Left ventricle myocardium superior (tissue), 1 donor: ENCODE results near the gene RASGRP2. TPM values are rescaled to one million over a fixed set of nuclear protein-coding genes. Genes with fewer than 3 reads are reported as not detected.

Experiments
- ATAC-seq: fragments of 200-7000 bp; cut with Tn5 transposase; one replicate; pipeline ENCODE4 v1.9.1; 2020; ENCODE audit warnings: mild to moderate bottlenecking, moderate library complexity
- DNase-seq: peaks from one replicate; pipeline ENCODE4 v3.0.0-alpha.2; 2020
- intact Hi-C: fragments of 100-400 bp; cut with micrococcal nuclease; formaldehyde crosslinking; loops from one replicate; pipeline ENCODE4 v1.11.0; 2022
- total RNA-seq: library from RNA; stranded (reverse); fragmentation: NEBNext Ultra II Directional; extraction: Animal tissue kit (Norgen Biotek cat#: 25700); gene quantifications from one replicate; pipeline ENCODE4 v1.2.1, GENCODE V29; 2021
- donor health status: DM: no; HTN: yes; CAD: no; lungs with severe emphysema.

The RASGRP2 gene
- total RNA-seq, 1 donor from 2014 or later: 44.5 TPM

DNA sequence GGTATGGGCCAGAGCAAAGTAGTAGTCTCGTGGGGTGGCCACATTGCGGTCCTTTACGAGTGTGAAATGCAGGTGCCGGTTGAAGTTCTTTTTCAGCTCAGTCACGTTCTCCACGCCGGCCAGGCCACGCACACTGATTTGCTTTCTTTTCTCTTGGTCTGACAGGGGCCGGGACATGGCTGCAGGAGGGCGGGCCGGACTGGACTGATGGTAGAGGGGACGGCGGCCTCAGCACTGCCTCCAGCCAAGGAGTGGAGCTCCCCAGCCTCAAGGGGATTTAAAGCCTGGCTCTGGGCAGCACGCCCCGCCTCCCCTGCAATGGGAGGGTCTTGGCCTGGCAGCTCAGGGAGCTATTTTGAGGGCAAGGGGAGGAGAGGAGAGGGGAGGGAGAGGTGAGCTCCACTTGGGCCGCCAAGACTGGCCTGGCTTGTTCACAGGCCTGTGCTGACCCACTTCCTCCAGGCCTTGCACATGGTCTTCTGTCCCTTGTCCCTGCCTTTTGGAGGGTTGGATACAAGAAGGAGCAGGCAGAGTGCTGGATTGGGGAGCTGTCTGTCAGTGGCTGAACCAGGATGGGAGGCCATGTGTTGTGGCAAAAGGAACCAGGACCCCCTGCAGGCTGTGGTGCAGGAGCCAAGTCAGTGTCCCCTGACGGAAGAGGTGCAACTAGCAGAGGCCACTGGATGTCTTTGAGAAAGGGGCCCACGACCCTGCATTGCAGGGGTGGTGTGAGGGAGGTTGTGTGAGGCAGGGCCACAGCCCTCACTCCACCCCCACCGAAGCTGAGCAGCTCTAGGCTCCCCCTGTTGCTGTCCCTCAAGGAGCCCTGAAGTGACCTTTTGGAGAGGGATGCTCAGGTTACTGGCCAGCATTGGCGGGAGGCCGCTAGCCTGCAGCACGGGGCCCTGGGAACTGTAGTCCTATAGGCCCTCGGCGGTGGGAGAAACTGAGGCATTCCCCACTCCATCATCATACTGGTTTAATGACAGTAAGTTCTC, 16.1 kb upstream of the RASGRP2 start, which contains the start of gene PYGM:
TSS of gene PYGM (minus strand) at position 253 of the 998 bp plus-strand sequence. CDS start at position 177, 76 bp downstream.
- ATAC-seq (peak; percentile 84), DNase-seq (peak; percentile 92)
- intact Hi-C loops: no loop called here

DNA sequence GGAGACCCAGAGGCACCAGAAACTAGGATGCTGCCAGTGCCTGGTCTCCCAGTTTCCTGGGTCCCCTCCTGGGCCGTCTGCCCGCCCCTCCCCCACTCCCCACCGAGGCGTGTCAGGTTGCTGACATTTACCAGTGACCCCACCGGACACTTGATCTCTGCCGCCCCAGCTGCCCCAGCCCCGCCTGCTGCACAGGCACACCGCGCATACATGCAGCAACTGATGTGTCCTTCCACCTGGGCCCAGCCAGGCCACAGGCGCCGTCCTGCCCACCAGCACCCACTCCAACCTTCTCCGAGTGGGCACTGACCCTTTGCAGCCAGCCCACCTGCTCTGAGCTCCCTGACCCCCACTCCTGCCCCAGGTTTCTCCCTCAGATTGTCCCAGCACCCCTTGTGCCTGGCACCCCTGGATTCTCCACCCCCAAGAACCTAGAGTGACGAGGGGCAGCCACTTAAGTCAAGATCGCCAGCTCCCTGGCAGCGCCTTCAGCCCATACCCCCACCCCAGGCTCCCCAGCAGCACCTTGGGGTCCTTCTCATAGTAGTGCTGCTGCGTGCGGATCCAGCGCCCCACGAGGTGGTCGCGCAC, 15.3 kb upstream of the RASGRP2 start:
- DNase-seq (peak; percentile 59), ATAC-seq (peak; percentile 25)
- intact Hi-C loops: no loop called here

DNA sequence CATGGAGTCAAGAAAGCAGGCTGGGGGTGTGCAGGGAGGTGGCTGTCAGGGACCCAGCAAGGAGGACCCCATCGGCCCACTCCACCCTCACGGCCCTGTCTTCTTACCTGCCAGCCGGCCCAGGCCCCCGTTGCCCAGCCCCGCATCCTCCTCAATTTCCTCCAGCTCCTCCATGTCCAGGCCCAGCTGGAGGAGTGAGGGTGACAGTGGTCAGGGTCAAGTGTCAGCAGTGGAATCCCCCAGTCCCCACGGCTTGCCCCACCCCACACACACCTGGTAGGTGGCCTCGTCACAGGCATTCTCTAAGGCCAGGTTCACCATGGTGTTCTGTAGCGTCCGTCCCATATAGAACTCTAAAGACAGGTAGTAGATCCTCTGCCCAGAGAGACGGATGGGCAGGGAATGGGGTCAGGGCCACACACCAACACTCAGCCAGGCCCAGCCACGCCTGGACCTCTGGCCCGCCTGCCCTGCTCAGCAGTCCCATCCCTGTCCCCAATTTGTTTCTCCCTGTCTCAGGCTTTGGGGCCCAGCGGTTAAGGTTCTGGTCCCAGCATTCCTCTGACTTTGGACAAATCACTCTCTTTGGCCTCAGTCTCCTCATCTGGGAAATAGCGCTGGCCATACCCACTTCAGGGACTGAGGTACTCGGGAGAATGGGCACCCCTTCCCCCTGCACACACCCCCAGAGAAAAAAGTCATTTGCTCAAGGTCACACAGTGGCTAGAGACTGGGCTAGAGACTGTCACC, 14.6 kb upstream of the RASGRP2 start:
- DNase-seq: no peak
- ATAC-seq: no peak
- intact Hi-C loops: no loop called here

GRCh38 chr11:64757549-64758329, 13.8 kb upstream of the RASGRP2 start:
- DNase-seq (no peak), ATAC-seq (no peak)
- intact Hi-C loops: no loop called here

DNA sequence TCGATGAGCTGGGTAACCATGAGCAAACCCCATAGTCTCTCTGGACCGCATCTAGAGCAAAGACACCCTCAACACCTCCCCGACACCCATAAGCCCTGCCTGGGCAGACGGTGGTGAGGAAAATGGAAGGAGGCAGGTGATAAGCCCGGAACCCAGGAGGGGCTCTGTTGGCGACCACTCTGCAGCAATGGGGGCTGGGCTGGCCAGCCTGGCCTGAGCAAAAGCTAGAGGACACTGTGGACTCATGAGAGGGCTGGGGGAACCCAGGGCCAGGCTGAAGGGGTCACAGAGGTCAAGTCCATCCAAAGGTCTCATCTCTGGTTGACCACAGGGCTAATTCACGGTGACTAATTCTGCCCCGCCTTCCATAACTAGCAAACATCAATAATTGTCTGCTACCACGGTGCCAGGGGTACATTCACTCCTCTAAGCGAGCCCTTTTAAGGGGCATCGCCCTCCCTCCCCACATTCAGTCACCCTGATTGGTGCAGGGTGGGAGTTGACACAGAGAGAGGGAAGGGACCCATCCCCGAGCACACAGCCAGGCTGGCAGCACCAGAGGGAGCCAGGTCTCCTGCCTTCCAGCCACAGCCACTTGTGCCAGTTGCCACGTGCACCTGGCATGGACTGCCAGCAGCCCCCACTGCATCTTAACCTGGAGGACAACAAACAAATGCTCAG, 11.9 kb upstream of the RASGRP2 start:
- ATAC-seq (no peak), DNase-seq (no peak)
- intact Hi-C loops: no loop called here

DNA sequence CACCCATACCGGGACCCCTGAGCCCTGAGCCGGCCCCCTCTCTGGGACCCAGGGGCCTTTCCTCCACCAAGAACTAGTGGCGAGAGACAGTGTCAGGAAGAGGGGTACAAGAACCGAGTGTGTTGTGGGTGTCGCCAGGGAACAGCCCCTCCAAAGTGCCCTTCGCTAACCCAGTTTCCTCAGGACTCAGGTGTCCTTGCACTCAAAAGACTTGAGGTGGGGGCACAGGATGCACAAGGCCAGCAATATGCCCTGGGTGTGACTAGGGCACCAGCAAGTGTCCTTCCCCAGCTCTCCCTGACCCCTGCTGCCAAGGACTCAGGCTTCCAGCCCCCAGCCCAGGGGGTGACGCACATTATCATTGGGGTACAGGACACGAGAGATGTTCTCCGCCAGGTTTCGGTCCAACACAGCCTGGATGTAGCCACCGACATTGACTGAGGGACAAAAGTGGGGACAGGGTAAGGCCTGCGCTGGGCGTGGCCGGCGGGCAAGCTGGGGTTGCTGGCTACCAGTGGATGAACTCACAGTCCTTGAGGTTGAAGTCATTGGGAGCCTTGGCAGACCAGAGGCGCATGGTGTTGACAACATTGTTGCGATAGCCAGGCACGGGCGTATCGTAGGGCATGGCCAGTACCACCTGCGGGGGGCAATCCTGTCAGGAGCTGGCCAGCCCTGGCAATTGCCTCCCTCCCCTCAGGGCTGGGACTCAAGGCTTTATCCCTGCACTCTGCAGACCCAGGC, 11.1 kb upstream of the RASGRP2 start:
- ATAC-seq (no peak), DNase-seq (no peak)
- intact Hi-C loops: no loop called here

GRCh38 chr11:64754124-64754918, 10.4 kb upstream of the RASGRP2 start:
- intact Hi-C loops: no loop called here
- ATAC-seq: no peak
- no peak for DNase-seq

- DNase-seq: no peak
Measured at GRCh38 chr11:64753380-64754123, 9.6 kb upstream of the RASGRP2 start.

GRCh38 chr11:64753019-64753379, 9.1 kb upstream of the RASGRP2 start:
- no peak for DNase-seq
- no peak for ATAC-seq
- intact Hi-C loops: no loop called here

More at GRCh38 chr11:64753380-64754123, 9.6 kb upstream of the RASGRP2 start:
- intact Hi-C loops: no loop called here
- ATAC-seq: no peak

DNA sequence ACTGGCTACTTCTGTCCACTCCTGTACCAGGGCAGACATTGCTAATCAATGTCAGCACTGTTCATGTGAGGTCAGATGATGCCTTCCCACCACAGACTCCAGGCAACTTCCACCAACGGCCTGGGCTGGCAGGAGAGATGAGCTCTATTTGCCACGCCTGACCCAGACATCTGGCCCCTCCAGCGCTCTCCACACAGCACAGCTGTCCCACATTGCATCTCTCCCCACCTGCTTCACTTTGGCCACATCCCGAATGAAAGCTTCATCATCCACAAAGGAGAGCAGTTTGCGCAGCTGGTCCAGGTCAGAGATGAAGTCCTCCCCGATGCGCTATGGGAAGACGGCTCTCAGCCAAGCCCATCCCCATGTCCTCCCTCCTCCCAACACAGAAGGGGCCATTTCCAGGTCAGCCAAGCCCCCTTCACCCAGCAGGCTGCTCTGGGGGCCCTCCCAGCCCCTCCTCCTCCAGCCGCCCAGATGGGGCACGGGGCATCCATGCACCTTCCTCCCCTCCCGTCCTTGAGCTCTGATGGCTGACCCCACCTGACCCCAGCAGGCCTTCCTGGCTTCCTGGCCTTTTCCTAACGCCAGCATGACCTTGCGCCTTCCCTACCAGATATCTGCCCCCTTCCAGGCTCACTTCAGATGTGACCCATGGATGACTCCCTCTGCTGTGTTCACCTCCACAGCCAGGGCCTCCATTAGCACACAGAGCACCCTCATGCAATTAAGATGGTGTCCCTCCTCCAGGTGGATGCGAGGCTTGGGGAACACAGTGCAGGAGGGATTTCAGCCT, 8.4 kb upstream of the RASGRP2 start:
- intact Hi-C loops: no loop called here
- DNase-seq (no peak), ATAC-seq (no peak)

GRCh38 chr11:64751580-64751979, 7.6 kb upstream of the RASGRP2 start:
- no peak for ATAC-seq
- intact Hi-C loops: no loop called here
- DNase-seq: no peak

- DNase-seq (no peak), ATAC-seq (no peak)
- intact Hi-C loops: no loop called here
Measured at GRCh38 chr11:64751136-64751535, 7.2 kb upstream of the RASGRP2 start.

DNA sequence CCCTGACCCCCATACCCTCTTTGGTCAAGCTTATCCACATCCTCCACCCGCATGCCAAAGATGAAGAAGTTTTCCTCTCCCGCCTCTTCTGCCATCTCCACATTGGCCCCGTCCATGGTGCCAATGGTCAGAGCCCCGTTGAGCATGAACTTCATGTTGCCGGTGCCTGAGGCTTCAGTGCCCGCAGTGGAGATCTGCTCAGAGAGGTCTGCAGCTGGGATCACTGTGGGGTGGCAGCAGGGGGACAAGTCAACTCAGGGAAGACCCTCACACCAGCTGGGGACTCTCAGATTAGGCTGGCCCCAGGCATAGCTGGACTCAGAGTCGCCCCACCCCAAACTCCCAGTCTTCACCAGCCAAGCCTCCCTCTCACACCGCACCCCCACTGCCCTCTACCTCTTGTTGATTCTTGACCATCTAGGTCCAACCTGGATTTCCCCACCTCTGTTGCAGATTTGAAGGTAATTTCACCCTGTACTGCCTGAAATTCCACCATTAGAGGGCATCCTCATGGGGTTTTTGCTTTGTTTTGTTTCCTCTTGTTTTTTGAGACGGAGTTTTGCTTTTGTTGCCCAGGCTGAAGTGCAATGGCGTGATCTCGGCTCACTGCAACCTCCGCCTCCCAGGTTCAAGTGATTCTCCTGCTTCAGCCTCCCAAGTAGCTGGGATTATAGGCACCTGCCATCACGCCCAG, 6.6 kb upstream of the RASGRP2 start:
- DNase-seq (no peak), ATAC-seq (no peak)

GRCh38 chr11:64747961-64748665, 4.2 kb upstream of the RASGRP2 start:
- no peak for DNase-seq
- no peak for ATAC-seq
- intact Hi-C loops: no loop called here

More for the DNA sequence above, 6.6 kb upstream of the RASGRP2 start:
- intact Hi-C loops: no loop called here
